ENCODE measurements around the gene BPGM.
"Not testable (repeated sequence)": the region's sequence is repeated elsewhere in the genome, so short reads cannot be mapped to it uniquely, and the experiment has no call there.

Gene BPGM

DNA sequence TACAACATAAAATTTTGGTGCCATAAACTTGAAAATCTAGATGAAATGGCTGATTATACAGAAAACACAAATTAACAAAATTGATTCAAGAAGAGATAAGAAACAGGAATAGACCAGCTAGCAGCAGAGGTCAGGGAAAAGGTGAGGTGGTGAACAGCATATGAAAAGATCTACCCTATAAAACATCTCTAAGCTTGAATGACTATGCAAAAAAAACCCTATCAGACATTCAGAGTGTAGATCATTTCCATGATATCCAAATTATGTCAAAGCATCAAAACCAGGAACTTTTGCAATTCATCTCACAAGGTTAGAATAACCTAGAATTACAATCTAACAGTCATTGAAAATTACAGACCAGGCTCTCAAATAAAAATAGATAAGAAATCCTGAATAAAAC, 14.6 kb upstream of the BPGM start:
- DNase-seq (ENCODE audit: low read depth): no peak

DNA sequence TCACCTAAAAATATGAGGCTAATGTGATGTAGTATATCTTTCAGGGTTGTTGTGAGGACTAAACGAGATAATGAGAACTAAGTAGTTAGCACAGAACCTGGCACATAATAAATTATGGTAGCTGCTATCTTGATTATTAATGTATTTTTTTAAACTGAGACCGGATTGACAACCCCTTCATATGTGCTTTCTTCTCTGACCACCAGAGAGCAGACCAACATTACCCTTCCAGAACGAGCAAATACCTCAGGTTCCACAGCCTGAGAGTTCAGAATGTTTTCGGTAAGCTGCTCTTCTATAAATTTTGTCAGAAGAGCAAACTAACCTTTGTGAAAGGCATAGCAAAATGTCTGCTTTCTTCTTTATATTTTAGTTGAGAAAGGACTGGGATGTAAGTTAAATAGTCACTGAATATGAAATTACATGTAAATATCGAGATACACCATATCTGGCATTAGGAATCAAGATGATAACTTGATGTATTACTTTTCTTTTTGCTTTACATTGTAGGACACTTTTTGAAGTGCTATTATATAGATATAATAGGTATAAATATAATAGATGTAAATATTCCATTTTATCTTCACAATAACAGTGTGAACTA, 13.6 kb upstream of the BPGM start:
- peak; percentile 29 for DNase-seq (ENCODE audit: low read depth)

DNA sequence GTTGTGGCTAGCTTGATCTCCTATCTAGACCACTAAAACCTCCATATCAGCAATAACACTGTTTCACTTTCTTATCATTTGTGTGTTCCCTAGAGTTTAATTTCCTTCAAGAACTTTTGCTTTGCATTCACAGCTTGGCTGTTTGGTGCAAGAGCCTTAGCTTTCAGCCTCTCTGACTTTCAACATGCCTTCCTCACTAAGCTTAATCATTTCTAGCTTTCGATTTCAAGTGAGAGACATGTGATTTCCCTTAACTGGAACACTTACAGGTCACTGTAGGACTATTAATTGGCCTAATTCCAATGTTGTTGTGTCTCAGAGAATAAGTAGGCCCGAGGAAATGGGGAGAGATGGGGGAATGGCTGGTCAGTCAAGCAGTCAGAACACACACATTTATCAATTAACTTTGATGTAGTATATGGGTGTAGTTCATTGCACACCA, 10.6 kb upstream of the BPGM start:
- no peak for DNase-seq (ENCODE audit: low read depth)

- no peak for DNase-seq (ENCODE audit: low read depth)
Observed at GRCh38 chr7:134637441-134637840, 9.2 kb upstream of the BPGM start.

- DNase-seq (ENCODE audit: low read depth): no peak
Observed at GRCh38 chr7:134637934-134638719, 8.5 kb upstream of the BPGM start.

DNA sequence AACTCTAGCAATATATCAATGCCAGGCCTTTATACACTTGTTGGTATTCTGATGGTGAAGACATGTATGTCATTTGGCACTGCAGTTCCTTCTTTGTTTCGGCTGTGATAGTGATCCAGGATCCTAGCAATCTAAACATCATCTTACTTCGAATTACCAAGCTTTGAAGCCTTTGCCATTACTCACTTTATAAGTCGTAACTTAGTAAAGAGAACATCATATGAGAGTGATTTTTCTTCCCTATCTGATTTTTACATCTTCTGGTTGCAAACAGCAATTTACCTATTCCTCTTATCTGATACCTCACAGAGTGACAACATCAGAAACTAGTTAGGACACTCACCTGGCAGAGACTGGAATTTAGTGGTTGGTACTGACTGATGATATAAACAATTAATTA, 7.6 kb upstream of the BPGM start:
- DNase-seq (ENCODE audit: low read depth): no peak

DNA sequence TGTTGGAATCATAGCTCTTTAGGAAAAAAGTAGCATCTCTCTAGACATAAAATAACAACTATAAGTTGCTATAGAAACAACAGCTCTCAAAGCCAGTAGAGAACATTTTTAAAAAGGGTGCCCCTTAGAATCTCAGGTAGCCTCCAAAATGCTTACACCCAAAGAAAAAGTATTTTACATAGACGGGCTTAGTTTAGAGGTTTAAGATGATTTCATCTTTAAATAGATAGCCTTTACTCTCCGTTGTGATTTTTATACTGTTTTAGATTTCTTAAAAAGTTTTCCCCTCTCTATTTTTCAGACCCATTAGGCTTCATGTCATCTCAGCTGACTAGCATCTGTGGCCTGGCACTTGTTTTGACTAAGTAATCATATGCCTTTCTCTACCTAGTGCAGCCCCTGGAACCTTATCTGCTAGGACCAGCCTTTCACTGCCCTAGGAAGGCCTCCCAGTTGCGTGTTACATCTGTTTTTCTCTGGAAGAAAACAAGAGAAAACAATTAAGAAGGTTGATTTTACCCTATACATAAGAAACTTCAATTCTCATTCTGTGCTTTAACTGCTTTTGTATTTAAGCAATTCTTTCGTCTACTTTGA, 6.9 kb upstream of the BPGM start:
- DNase-seq (ENCODE audit: low read depth): no peak

DNA sequence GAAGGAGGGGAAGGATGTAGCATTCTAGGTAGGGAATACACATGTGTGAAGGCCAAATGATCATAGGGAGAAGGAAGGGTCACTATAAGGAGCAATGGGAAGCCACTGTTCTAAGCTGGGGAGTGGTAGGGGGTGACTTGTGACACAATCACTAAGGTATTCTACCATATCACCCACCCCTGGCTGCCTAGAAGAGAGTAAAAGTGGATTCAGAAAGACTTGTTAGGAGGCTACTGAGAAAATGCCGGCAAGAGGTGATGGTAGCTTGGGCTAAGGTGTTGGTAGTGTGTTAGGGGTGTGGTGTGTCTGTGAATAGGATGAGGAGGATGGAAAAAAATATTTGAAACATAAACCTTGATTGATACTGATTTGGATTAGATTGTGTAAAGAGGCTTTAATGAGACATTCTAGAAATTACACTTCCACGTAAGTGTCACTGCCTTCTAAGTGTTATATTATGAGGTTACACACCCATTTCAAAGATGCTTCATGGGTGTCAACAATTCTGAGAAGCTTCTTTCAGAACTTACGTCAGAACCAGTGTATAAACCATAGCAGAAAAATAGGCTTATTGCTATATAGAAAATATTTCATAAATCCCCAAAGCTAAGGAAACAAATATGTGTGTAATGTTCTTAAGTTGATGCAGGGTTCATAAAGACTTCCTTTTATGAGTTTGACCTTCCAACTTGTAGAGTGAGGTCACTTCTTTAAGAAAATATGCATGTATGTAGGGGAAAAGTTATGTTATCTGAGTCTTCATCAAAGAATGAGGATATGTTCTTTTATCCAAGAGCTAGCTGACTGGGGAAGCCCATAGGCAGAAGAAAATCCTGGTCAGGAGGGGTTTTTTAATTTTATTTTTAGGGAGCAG, 5.6 kb upstream of the BPGM start:
- DNase-seq (ENCODE audit: low read depth): no peak

- not testable (repeated sequence) for DNase-seq (ENCODE audit: low read depth)
Observed at GRCh38 chr7:134641981-134642380, 4.7 kb upstream of the BPGM start.

DNA sequence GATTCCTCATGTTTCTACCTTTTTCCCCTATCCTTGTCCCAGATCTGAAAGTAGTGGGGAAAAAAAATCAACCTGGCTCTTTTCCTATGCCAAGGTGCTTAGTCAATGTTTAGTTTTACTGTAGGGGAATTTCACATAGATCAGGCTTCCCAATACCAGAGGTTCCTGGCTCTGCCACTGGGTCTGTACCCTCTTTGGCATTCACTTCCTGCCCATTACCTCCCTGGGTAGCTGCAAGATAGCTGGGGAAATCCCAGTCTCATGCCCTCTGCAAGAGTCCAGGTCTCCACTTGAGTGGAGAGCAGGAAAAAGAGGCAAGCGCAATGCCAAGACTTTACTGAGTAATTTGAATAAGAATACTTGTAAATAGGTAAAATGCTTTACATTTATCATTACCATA, 3.5 kb upstream of the BPGM start:
- DNase-seq (ENCODE audit: low read depth): no peak

DNA sequence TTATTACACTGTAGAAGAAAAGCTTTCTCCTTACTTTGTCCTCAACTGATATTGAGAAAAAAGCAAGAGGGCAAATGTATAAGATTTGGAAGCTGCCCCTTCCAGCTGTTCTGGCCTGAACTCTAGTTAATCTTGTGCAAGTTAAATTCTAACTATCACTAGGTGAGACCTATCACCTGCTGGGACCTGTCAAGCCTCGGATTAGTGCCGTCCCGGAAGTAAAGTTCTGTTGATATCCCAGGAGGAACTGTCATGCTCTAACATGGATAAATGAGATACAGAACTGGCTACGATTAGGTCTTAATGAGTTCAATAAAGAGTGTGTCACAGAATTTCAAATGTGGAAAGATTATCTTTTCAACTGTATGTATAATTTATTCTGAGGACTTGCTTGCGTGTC, 1.2 kb upstream of the BPGM start:
- no peak for DNase-seq (ENCODE audit: low read depth)

GRCh38 chr7:134645935-134646334, 718 bp upstream of the BPGM start:
- DNase-seq (ENCODE audit: low read depth): no peak

DNA sequence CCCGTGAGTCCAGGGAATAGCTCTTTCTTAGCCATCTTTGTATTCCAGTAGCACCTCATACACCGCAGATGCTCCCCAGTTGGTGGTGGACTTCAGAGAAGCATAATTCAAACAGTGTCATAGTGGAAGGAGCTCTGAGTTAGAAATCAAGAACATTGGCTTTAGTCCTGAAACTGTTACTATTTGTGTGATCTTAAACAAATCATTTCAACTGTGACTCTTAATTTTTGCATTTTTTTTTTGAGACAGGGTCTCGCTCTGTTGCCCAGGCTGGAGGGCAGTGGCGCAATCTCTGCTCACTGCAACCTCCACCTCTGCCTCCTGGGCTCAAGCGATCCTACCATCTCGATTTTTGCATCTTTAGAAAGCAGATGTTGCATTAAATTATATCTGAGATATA, 1.8 kb downstream of the BPGM start:
- no peak for DNase-seq (ENCODE audit: low read depth)

DNA sequence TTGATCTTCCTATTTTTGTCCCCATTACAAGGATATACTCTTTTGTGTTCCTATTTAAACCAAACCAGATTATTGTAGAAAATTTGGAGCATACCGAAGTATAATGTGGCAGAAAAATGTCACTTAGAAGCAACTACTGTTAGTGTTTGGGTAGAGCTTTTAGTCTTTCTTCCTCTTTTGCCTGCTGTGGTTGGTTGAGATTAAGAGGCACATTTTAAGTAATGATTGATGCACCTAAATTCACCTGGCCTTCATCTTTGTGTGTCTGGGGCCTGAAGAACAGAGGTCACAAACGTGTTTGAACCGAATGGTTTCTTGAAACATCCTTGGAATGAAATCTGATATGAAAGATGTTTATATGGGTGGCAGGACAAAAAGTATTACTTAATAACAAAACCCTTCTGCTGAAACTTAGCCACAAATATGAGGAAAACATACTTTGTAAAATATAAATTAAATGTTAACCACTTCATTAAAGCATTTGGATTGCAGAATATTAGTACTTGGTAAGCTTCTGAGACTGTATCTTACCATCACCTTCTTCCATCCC, 2.6 kb downstream of the BPGM start:
- no peak for DNase-seq (ENCODE audit: low read depth)

DNA sequence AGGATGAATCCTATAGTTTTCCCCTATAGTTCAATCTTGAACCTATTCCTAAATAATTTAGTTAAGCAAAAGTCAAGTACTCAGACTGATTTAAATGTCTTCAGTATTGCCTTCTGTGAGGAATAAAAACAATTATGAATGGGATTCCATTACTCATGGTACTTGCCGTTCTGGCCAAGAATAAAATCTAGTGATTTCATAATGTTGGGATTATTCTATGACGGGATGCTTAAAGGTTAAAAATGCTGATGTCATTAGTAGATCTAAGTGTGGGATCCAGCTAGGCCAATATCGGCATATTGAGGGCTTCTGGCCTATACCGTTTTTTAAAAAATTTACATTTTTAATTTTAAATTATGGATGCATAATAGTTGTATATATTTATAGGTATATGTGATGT, 5.3 kb downstream of the BPGM start:
- no peak for DNase-seq (ENCODE audit: low read depth)

- no peak for DNase-seq (ENCODE audit: low read depth)
Observed at GRCh38 chr7:134654104-134654775, 7.6 kb downstream of the BPGM start.

DNA sequence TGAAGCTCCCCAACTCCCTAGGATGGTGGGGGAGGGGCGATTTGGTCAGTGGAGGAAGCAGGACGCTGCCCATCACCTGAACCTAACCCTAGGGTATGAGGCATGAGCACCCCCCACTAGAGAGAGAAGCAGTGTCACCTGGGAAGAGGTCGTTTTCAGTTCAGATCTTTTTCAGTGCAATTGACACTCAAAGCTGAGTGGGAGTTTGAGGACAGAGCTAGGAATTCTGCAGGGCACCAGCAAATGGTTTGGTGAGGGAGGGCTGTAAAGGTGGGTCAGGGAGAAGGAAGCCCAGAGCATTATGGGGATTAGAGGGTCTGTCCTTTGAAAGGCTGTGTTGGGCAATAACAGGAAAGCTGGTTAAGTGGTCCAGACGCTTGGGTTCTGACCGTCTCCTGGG, 10.9 kb downstream of the BPGM start:
- DNase-seq (ENCODE audit: low read depth): no peak

- DNase-seq (ENCODE audit: low read depth): no peak
Observed at GRCh38 chr7:134660242-134660785, 13.7 kb downstream of the BPGM start.

DNA sequence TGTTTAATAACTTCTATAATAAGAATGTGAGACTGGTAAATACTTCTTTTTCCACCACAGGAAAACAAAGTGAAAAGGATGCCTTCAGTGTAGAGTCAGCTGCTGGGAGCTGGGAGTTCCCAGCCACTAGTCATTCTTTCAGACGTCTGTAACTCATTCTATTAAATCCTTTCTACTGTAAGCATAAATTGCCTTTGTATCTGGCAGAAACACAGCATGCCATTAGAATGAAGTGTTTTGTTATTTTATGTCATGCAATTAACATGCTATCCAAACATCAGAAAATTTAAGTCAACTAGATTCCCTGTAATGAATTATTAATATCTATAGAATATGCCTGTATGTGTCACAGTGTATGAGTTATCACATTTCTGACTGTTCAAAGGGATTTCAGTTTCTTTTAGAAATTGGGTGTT, 14.3 kb downstream of the BPGM start:
- DNase-seq (ENCODE audit: low read depth): no peak

DNA sequence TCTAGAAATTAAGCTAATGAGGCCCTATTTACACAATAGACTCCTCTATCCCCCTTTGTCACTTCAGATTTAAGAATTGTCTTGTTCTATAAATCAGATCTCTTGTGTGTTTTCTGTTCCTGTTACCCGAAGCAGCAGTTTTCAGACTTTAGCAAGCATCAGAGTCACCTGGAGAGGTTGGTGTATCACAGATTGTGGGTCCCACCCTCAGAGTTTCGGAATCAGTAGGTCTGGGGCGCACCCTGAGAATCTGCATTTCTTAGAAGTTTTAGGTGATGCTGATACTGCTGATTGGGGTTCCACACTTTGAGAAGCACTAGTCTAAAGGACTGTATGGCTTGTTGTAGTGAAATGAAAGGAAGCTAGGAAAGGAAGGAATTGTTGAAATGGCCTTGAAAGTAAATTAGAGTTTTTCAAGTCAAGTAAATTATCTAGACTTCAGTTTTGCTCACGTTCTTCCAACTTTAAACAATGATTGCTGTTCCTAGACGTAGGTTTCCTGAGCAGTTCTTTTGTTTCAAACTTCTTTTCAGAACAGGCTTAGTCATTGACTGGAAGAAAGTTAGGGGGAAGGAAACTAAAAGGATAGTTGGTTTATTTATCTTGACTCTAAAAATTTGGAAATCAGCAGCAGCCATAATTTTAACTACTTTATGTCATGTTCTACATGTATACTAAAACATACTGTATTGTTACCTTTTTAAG, 15.7 kb downstream of the BPGM start:
- no peak for DNase-seq (ENCODE audit: low read depth)

GRCh38 chr7:134662871-134663205, 16.2 kb downstream of the BPGM start:
- DNase-seq (ENCODE audit: low read depth): no peak
